GM19452 (cell line): ENCODE measurements around the gene COMTD1.
A peak's percentile ranks its signal among the peaks of the same experiment; 100 is the strongest.

Source experiments
- ATAC-seq: cut with Tn5 transposase; IDR thresholded peaks from one replicate; pipeline ENCODE4 v1.9.1; 2021; ENCODE audit not compliant: unreplicated experiment

Gene COMTD1

DNA sequence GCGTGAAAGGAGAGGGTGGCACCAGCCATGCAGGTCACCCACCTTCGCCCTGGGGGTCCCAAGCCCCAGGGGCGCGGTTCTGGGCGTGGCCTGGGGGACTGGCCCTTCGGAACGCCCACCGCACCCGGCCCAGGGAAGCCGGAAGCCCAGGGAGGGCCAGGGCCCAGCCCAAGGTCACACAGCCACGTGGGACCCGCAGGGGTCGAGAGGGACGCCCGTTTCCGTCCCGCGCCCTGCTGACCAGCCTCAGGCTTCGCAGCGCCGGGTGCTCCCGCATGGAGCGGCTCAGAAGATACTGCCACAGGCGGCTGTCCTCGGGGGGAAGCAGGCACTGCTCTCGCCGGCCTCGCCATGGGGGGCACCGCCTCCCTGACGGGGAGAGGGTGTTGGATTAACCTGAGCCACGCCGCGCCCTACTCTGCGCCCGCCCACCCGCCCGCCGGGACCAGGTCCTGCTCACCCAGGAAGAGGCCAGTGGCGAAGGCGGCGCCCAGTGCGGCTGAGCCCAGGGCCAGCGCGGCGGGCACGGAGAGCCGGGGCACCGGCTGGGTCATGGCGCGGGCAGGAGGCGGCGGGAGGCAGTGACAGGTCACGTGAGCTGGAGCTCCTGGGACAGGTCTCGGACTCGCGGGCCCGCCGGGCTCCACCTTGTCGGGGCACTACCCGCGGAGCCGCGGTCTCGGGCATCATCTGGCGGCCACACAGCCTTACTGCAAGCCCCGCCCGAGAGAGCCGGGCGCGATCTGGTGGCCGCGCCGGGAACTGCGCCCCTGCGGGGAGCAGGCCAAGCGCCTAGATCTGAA lies at the start of gene COMTD1:
Gene COMTD1 (minus strand): TSS at position 583 of the 803 bp plus-strand sequence. CDS start 29 bp downstream, at position 554.
- peak; percentile 76 for ATAC-seq

DNA sequence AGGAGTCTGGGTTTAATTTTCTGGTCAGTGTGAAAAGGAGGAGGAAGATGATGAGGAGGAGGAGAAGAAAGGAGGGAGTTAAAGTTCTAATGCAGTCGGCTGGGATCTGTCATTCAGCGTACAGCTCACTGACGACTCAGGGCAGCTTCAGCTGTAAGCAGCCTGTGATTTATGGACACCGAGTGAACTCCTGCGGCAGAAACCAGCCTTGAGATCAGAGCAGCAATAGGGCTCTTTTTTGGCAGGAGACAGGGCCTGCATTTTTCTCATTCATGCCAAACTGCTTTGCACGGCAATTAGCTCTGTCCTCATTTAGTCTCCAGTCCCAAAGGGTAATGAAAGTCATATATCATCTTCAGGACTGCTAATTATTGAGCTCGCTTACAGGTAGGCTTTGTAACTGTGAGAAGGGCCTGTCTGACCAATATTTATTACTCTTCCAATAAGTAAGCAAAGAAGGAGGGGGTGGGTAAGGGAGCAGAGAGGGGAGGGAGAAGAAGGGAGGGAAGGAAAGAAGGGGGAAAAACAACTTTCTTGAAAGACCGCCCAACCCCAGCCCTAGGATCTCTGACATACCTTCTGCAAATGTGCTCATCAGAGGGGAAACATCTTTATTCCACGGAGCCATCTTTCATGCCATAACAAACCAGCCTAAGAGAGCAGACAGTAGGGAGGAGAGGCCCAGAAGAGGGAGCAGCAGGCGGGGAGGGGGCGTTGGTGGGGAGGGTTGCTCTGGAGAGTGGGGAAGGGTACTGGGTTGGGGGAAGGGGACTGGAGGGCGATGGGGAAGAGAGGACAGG lies 48.1 kb upstream of the COMTD1 start:
- ATAC-seq, result no peak

DNA sequence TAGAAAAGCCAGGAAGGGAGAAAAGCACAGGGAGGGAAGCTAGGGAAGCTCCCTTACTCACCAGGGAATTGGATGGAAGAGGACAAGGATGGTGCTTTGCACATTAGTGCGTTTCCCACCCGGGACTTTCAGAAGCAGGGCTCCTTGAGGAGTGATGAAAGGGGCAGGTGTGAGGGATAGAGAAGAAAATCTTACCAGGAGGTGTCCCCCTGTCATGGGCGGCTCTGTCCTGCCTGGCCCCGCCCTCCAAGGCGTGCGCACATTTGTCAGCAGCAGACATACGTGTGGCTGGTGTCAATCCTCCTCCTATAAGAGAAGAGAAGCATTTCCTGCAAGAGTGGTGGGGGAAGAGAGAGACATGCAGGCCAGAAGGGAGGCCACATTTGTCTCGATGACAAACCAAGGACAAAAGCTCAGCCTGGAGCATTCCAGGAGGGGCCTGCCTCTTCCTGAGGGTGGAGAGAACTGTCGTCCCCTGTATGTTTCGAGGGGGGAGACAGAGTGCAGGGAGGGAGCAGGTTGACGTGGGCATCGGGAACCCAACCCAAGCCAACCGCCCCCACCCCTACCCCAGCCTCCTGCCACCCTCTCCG lies 47.4 kb upstream of the COMTD1 start:
- ATAC-seq, result no peak

DNA sequence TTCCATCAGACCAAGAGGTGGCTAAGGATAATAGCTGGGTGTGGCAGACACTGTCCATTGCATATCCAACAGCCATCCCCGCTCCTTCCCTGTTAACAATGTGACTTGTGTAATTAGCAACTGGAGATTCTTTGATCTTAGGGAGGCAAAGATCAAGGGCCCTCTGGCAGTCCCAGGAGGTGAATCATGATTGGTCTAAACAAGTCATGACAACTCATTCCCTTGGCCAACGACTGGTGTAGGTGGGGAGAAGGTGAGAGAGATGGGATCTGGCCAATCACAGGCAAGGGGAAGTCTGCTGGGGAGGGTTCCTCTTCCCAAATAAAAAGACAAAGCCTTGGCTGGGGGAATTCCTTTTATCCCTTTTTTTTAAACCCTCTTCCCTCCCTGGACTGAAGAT lies 46.2 kb upstream of the COMTD1 start:
- no peak for ATAC-seq

DNA sequence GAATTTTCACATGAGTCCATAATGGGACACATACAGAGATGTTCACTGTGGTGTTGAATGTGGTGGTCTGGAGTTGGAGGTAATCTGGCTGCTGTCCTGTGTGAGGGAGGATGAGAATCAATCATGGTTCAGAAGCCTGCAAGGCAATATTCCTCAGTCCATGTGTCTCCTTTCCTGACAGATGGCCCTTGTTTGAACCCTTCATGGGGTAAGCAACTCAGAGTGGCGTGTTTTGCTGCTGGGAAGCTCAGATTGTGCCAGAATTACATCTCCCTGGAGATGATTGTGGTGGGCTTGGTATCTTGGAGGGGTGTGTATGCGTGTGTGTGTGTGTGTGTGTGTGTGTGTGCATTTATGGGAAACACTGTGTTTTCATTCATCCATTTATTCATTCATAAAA lies 44.5 kb upstream of the COMTD1 start:
- no peak for ATAC-seq

DNA sequence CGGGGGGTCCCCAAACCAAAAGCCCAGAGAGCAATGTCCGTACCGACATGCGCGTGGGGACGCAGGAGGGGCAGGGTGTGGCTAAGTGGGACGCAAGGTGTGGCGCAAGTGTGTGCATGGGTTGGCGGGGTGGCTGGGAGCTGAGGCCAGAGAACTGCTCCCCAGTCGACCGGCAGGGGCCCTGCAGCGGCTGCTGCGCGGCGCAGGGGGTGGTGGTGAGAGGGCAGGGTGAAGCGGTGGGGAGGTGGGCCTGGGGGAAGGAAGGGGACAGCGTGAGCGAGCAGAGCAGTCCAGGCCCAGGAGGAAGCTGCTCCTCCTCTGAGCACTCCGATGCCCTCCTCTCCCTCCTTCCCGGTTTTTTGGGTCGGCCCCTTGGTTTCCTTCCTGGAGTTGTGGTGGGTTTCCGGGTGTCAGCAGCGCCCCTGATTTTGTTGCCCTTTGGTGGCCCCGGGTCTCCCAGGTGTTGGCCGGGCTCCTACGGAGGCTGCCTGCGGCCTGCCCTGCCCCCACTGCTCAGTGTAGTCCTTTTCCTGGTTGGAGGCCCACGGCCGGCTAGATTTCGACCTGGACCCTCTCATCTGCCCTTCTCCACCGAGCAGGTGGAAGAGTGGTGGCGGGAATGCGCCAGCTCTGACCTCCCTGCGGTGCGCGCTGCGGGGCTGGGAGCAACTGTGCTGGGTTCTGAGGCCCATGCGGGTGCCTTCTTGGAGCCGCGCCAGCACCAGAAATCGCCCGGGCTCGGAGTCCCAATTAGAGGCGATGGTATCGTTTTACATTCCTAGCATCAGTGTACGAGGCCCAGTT lies 40.5 kb upstream of the COMTD1 start:
- no peak for ATAC-seq

DNA sequence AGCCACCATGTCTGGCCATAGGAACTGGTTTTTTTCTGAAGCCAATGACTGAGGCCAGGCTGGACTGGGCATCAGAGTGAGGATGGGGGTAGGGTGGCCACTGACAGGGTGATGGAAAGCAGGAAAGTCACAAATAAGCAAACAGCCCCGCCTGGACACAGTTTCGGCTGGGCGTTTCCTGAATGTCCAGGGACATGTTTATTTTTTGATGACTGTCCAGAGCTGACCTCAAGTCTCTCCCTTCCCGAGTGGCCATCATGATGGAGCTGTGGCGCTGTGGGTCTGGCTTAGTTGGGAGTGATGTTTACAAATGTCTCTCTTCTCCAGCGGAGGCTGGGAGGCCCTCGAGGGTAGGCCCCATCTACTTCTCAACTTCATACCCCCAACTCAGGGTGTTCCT lies 37.1 kb upstream of the COMTD1 start:
- no peak for ATAC-seq

DNA sequence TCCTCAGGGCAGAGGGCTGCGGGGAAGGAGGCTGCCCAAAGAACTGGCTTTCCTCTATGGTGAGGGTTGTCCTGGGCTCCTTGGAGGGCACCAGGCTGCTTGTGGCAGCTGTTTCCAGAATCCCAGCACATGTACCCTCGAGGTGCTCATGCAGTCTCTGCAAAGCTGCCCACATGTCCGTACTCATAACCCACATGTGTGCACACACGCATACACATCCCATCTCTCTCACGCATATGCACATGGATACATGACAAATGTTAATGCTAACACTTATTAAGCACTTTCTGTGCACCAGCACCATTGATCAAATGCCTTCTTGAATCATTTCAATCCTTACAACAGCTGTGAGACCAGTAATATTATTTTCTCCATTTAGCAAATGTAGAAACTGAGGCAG lies 36.3 kb upstream of the COMTD1 start:
- ATAC-seq, result no peak

DNA sequence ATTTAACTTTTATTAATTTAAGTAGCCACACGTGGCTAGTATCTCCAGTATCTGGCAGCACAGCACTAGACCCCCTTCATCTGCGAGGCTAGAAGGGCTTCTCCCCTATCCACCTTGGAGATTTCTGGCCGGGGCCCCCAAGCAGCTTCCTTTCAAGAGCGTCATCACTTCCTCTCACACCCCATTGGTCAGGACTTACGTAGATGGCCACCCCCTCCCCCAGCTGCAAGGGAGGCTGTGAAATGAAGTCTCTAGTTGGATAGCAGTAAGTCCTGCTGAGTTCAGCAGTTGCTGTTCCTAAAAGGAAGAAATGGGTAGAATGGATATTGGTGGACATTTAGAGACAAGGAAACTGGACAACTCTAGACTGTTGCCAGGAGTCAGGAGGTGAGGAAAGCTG lies 33.8 kb upstream of the COMTD1 start:
- ATAC-seq, result no peak

DNA sequence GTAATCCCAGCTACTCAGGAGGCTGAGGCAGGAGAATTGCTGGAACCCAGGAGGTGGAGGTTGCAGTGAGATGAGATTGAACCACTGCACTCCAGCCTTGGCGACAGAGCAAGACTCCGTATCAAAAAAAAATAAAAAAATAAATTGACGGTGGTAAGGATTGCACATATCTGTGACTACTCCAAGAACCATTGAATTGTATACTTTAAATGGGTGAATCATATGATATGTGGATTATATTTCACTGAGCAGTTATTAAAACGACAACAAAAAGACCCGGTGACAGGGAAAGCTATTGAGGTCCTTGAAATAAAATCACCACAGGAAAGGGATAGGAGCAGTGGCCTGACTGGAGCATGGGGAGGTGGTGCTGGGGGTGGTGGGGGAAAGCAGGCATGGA lies 31.2 kb upstream of the COMTD1 start:
- ATAC-seq, result no peak

DNA sequence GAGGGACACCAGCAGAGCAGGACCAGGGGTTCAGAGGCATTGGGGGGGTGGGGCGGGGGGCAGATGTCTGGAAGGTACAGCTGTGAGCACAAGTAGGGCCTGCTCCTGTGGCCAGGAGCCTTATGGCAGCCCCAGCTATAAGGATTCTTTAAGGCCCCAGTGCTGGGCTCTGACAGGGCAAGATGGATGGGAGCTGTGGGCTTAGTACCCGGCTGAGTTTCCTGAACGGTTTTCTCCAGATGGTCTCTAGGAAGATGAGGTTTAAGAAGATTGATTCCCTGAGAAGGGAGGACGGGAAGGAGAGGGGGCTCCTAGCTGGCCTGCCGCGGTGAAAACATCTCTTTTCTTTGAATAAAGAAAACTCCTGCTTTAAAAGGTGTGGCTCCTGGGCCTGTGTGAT lies 30.1 kb upstream of the COMTD1 start:
- ATAC-seq, result no peak

DNA sequence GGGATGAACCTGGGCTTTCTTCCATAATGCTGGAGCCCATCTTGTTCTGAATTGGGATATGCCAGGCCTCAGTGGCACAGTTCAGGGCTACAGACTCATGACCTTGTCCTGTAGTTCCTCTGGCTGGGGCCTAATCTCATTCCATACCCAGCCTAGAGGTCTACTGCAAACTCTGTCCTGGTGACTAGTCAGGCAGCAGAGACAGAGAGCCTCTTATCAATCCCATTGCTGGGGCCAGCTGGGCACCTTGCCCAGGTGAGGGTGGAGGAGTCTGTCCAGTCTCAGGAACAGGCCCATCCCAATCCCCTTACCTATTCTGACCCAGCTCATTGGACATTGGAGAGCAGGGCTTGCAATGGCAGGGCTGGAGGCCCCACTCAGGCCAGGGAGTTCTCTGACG lies 28.0 kb upstream of the COMTD1 start:
- no peak for ATAC-seq

DNA sequence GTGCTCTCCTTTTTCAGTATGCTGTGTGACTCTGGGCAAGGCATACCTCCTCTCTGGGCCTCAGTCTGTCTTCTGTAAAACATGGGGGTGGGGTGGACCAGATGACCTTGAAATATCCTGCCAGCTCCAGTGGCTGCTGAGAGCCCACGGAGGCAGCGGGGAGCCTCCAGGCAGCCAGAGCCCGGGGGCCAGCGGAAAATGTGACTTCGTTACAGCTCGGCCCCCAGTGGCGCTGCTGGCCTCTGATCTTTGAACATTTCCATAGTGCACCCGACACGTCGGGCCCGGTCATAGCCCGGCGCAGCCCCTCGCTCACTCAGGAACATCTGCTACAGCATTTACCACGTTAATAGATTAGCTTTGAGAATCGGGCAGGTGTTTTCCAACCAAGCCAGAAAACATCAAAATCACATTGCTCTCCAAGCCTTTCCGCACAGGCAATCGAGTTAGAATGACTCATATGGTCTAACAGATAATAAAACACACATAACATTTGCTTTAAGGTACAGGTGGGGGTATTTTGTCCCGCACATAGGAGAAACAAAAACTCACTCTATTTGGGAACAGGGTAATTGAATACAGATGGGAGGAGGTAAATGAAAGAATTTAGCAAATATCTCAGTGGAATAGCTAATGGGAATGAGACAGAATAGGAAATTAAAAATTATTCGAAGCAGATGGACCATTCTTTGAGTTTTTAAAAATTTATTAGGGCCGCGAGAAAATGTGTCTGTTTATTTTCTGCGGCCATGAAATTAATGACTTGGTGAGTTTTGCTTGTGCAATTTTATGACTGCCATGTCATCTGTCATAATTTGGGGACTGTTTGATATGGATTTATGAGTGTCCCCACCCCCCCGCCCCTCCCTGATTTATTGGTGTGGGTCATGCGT lies 26.3 kb upstream of the COMTD1 start:
- ATAC-seq, result no peak

DNA sequence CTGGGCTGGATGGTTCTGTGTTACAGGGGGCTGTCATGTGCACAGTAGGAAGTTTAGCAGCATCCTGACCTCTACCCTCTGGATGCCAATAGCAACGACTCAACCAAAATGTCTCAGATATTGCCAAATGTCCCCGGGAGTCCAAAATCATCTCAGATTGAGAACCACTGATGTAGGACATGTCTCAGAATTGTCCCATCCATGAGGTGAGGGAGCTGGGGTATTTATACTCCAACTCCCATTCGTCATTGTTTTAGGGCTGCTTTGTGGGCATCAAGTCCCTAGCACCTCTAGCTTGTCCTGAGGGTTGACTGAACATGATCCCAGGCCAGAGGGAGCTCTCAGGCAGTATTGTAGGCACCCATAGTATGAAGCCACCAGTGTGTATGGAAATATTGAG lies 25.2 kb upstream of the COMTD1 start:
- no peak for ATAC-seq

DNA sequence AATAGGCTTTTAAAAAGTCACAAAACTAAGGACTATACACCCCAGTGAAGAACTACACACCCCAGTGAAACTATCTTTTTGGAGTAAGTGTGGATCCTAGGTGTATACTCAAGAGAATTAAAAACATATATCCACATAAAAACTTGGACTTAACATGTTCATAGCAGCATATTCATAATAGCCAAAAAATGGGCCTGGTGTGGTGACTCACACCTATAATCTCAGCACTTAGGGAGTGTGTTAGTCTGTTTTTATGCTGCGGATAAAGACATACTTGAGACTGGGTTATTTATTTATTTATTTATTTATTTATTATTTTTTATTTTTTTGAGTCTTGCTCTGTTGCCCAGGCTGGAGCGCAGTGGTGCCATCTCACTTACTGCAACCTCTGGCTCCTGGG lies 19.0 kb upstream of the COMTD1 start:
- no peak for ATAC-seq

DNA sequence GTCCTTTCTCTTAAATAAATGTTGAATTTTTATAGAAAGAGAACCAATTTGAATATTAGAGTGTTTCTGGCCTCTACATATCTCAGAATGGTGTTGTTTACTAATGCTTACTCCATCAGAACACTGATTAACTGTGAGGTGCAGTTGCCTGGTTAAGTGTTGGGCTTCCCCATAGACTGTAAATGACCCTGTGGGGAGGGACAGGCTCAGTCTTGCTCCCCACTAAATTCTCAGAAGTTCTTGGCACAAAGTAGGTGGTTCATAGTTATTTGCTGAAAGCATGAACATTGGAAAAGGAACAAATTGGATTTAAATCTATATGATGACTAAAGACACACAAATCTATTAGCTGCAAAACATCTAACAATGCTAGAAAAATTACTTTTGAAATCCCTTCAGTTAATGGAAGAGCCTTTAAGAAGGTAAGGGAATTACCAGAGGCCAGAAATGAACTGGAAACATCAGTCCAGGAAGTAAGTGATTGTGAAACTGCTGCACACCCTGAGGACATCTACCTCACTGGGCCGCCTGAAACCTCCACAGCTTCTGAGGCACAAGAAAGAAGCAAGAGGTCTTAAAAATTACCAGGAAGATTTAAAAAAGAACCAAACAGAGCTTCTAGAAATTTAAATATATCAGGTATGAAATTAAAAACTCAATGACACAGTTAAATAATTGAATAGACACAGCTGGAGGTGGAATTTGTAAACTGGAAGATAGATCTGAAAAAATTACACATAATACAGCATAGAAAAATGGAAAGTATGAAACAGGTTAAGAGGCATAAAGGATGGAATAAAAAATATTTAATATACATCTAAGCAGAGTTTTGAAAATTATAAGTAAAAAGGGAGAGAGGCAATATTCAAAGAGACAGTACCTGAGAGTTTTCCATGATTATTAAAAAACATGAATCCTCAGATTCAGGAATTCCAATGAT lies 17.8 kb upstream of the COMTD1 start:
- no peak for ATAC-seq

DNA sequence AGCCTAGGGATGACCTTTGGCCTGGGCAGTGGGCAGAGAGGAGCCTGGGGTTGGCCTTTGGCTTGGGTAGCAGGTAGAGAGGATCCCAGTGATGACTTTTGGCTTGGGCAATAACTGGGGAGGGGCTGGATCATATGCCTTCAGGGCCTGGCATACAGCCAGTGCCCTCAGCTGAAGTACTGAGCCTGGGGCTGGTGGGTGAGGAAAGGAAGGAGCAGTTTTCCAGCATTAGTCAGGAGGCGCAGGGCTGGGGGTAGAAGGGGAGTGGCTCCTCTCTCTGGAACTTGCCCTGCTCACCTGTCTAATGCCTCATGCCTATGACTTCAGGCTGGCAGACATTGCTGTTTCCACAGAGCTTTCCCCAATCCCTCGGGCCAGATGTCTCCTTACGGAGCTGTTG lies 15.2 kb upstream of the COMTD1 start:
- no peak for ATAC-seq

DNA sequence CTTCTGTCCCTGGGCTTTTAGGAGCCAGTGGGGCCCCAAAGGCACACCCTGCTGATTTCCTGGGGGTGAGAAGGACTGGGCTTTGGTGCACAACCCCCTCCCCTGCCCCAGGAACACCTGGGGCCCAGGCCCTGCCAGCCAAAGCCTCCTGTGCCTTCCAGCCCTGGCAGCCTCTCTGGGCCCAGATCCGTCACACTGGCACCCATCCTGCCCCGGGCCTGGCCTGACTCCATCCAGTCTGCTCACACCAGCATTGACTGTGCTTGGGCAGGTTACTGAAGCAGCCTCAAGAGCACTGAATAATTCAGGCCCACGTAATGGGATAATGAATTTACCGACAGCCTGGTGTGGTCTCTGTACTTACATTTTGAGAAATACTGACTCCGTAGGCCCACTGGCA lies 12.0 kb upstream of the COMTD1 start:
- no peak for ATAC-seq

DNA sequence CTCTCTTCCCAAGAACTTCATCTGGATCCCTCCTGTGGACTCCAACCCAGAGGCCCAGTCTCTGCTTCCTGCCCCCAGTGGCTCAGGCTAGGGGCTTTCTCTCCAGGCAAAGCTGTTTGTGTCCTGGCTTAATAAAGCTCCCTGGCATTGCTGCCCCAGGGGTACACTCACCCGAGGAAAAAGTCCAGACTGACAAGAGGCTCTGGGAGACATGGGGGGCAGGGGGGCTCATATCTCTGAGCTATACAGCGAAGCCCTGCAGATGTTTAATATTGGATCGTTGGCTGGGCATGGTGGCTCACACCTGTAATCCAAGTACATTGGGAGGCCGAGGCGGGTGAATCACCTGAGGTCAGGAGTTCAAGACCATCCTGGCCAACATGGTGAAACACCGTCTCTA lies 10.7 kb upstream of the COMTD1 start:
- ATAC-seq, result no peak
